NCI-H2029 (cell line): Measurements from ENCODE around the gene F2RL2.

Experiments
- DNase-seq: peaks from one replicate; lab custom pipeline; 2025; lab: John Stamatoyannopoulos, UW

The F2RL2 gene

GRCh38 chr5:76583163-76584047, 39.8 kb downstream of the F2RL2 start:
- no peak for DNase-seq

GRCh38 chr5:76582230-76583162, 40.7 kb downstream of the F2RL2 start:
- no peak for DNase-seq

GRCh38 chr5:76580981-76581380, 42.2 kb downstream of the F2RL2 start:
- no peak for DNase-seq

GRCh38 chr5:76579166-76579937, 43.9 kb downstream of the F2RL2 start:
- no peak for DNase-seq

GRCh38 chr5:76576996-76577395, 46.2 kb downstream of the F2RL2 start:
- DNase-seq, result no peak

GRCh38 chr5:76576450-76576849, 46.8 kb downstream of the F2RL2 start:
- no peak for DNase-seq

GRCh38 chr5:76571559-76571958, 51.6 kb downstream of the F2RL2 start:
- DNase-seq, result no peak

- DNase-seq, result no peak
Measured at GRCh38 chr5:76570153-76570552, 53.0 kb downstream of the F2RL2 start.
